Measurements from ENCODE around the gene SYNGR3. TPM values are rescaled to one million over a fixed set of nuclear protein-coding genes. Genes with fewer than 3 reads are reported as not detected.
"Not testable (repeated sequence)": the region's sequence is repeated elsewhere in the genome, so short reads cannot be mapped to it uniquely, and the experiment has no call there.

The SYNGR3 gene
- total RNA-seq, 1 donor from 2014 or later = 11.3 TPM

- intact Hi-C loops (cut with micrococcal nuclease) = no loop called here
- Mint-ChIP-seq H3K36me3 (ENCODE audit: low read depth) (no peaks in the 10 kb centered on the region), H3K4me1 (peaks cover 13% of the 10 kb centered on the region), H3K4me3 (no peak overlapping the region), H3K27me3 (no peaks in the 10 kb centered on the region), H3K9me3 (no peaks in the 10 kb centered on the region), H3K27ac (no peak overlapping the region)
- no peak for ATAC-seq (ENCODE audit: low read depth)
- ChIA-PET CTCF (no interaction called here), POLR2A (no interaction called here)
- no peak for DNase-seq
- no peak for TF ChIP-seq CTCF (IDR thresholded peaks at IDR 0.05)
These were observed 42.5 kb upstream of the SYNGR3 start for GRCh38 chr16:1947369-1947670.

- DNase-seq = no peak
- Mint-ChIP-seq H3K27me3 (no peaks in the 10 kb centered on the region), H3K9me3 (no peaks in the 10 kb centered on the region), H3K36me3 (ENCODE audit: low read depth) (no peaks in the 10 kb centered on the region), H3K4me1 (no peaks in the 10 kb centered on the region), H3K4me3 (no peak overlapping the region), H3K27ac (no peak overlapping the region)
- POLR2A ChIA-PET = interaction anchor here (0.7 to 3.0 kb wide), 3 partner anchors 15 to 17 kb away, joined by 4 to 9 read pairs (median 9); partner anchors contain the start of gene RPS2
- ATAC-seq (ENCODE audit: low read depth) = no peak
- CTCF ChIA-PET = no interaction called here
- no peak for TF ChIP-seq CTCF (IDR thresholded peaks at IDR 0.05)
- intact Hi-C loops (cut with micrococcal nuclease) = no loop called here
These were observed 40.3 kb upstream of the SYNGR3 start for GRCh38 chr16:1949507-1949906.

- no peak overlapping the region for H3K27ac Mint-ChIP-seq
- DNase-seq (no peak), ATAC-seq (ENCODE audit: low read depth) (no peak)
- no peaks in the 10 kb centered on the region for H3K4me1 Mint-ChIP-seq
- H3K4me3 Mint-ChIP-seq = no peak overlapping the region
- CTCF ChIA-PET = no interaction called here
- POLR2A ChIA-PET = interaction anchor here (3.0 kb wide), 1 partner anchor 14 kb away, joined by 9 read pairs; the partner anchor contains the start of gene RPS2
- TF ChIP-seq CTCF (IDR thresholded peaks at IDR 0.05) = no peak
- H3K36me3 Mint-ChIP-seq (ENCODE audit: low read depth) = no peaks in the 10 kb centered on the region
- intact Hi-C loops (cut with micrococcal nuclease) = no loop called here
- H3K9me3 Mint-ChIP-seq = no peaks in the 10 kb centered on the region
- no peaks in the 10 kb centered on the region for H3K27me3 Mint-ChIP-seq
These were observed 39.7 kb upstream of the SYNGR3 start for GRCh38 chr16:1950047-1950446.

- no peaks in the 10 kb centered on the region for H3K27me3 Mint-ChIP-seq
- H3K9me3 Mint-ChIP-seq = no peaks in the 10 kb centered on the region
- H3K27ac Mint-ChIP-seq = no peak overlapping the region
- H3K4me1 Mint-ChIP-seq = no peaks in the 10 kb centered on the region
- no peak for TF ChIP-seq CTCF (IDR thresholded peaks at IDR 0.05)
- DNase-seq (no peak), ATAC-seq (ENCODE audit: low read depth) (no peak)
- no peaks in the 10 kb centered on the region for H3K36me3 Mint-ChIP-seq (ENCODE audit: low read depth)
- intact Hi-C loops (cut with micrococcal nuclease) = no loop called here
- CTCF ChIA-PET = no interaction called here
- POLR2A ChIA-PET = interaction anchor here (3.0 kb wide), 1 partner anchor 14 kb away, joined by 9 read pairs; the partner anchor contains the start of gene RPS2
- H3K4me3 Mint-ChIP-seq = no peak overlapping the region
These were observed 39.2 kb upstream of the SYNGR3 start for GRCh38 chr16:1950559-1950958.

GRCh38 chr16:1953734-1954133 lies 36.0 kb upstream of the SYNGR3 start:
- no peaks in the 10 kb centered on the region for H3K9me3 Mint-ChIP-seq
- CTCF ChIA-PET = interaction anchor here (0.7 kb wide), 1 partner anchor 176 kb away, joined by 3 read pairs; no protein-coding TSS in a partner anchor
- H3K4me3 Mint-ChIP-seq = no peak overlapping the region
- no peaks in the 10 kb centered on the region for H3K4me1 Mint-ChIP-seq
- DNase-seq (no peak), ATAC-seq (ENCODE audit: low read depth) (no peak)
- intact Hi-C loops (cut with micrococcal nuclease) = no loop called here
- no peak overlapping the region for H3K27ac Mint-ChIP-seq
- no peak for TF ChIP-seq CTCF (IDR thresholded peaks at IDR 0.05)
- POLR2A ChIA-PET = no interaction called here
- no peaks in the 10 kb centered on the region for H3K36me3 Mint-ChIP-seq (ENCODE audit: low read depth)
- H3K27me3 Mint-ChIP-seq = no peaks in the 10 kb centered on the region

- ChIA-PET POLR2A (interaction anchor here (1.1 to 9.7 kb wide), 4 partner anchors 14 to 248 kb away, joined by 3 to 351 read pairs (median 4); partner anchors contain the start of genes GFER, MLST8, MSRB1 and NOXO1), CTCF (interaction anchor here (1.3 kb wide), 1 partner anchor 14 kb away, joined by 3 read pairs; no protein-coding TSS in a partner anchor)
- H3K4me3 Mint-ChIP-seq; H3K9me3 Mint-ChIP-seq; H3K27ac Mint-ChIP-seq; ATAC-seq (ENCODE audit: low read depth); H3K27me3 Mint-ChIP-seq; DNase-seq; intact Hi-C loops (cut with micrococcal nuclease): not testable (repeated sequence)
- peaks cover 23% of the 10 kb centered on the region for H3K36me3 Mint-ChIP-seq (ENCODE audit: low read depth)
- H3K4me1 Mint-ChIP-seq = peaks cover 33% of the 10 kb centered on the region
These were observed 32.2 kb upstream of the SYNGR3 start for GRCh38 chr16:1957434-1958142.

GRCh38 chr16:1958143-1958491 lies 31.7 kb upstream of the SYNGR3 start:
- H3K27me3 Mint-ChIP-seq; DNase-seq; H3K4me3 Mint-ChIP-seq; intact Hi-C loops (cut with micrococcal nuclease); H3K9me3 Mint-ChIP-seq; H3K27ac Mint-ChIP-seq; ATAC-seq (ENCODE audit: low read depth): not testable (repeated sequence)
- ChIA-PET POLR2A (interaction anchor here (1.1 to 9.7 kb wide), 4 partner anchors 13 to 247 kb away, joined by 3 to 351 read pairs (median 4); partner anchors contain the start of genes GFER, MLST8, MSRB1 and NOXO1), CTCF (interaction anchor here (1.3 kb wide), 1 partner anchor 15 kb away, joined by 3 read pairs; no protein-coding TSS in a partner anchor)
- peaks cover 28% of the 10 kb centered on the region for H3K36me3 Mint-ChIP-seq (ENCODE audit: low read depth)
- H3K4me1 Mint-ChIP-seq = peaks cover 38% of the 10 kb centered on the region

All from activated B cell treated with CpG ODN at 0.5 μM for 24 hours (primary cell).